HG02588 (cell line): ENCODE results near the gene CBFA2T3.

Experiments used
- ATAC-seq: cut with Tn5 transposase; IDR thresholded peaks from one replicate; pipeline ENCODE4 v1.9.1; 2021; ENCODE audit warnings: mild to moderate bottlenecking, moderate library complexity; ENCODE audit not compliant: unreplicated experiment

The CBFA2T3 gene

DNA sequence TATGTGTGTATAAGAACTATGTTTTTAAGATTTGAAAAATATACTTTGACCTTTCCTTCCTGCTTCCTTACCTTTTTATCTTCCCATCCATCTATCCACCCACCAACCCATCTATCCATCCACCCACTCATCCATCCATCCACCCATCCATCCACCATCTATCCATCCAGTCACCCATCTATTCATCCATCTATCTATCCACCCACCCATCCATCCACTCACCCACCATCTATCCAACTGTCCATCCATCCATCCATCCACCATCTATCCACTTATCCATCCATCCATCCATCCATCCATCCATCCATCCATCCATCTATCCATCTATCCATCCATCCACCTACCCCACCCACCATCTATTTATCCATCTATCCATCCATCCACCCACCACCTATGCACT, 12.4 kb downstream of the CBFA2T3 start:
- no peak for ATAC-seq

DNA sequence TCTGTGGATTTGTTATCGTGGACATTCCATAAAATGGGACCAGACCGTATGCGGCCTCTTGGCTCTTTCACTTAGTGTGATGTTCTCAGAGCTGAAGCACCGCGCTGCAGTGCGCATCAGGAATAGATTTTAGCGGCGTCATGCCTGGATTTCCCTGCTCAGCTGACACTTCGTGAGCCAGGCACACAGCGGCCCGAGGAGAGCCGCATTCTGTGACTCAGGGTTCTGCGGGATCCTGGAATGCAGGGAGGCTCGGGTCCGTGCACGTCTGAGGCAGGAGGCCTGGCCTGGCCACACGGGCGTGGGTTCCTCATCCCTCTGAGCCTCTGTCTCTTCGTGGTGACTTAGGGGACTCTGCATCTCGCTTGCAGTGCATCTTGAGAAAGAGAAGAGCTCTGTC, 13.4 kb downstream of the CBFA2T3 start:
- ATAC-seq, result no peak

DNA sequence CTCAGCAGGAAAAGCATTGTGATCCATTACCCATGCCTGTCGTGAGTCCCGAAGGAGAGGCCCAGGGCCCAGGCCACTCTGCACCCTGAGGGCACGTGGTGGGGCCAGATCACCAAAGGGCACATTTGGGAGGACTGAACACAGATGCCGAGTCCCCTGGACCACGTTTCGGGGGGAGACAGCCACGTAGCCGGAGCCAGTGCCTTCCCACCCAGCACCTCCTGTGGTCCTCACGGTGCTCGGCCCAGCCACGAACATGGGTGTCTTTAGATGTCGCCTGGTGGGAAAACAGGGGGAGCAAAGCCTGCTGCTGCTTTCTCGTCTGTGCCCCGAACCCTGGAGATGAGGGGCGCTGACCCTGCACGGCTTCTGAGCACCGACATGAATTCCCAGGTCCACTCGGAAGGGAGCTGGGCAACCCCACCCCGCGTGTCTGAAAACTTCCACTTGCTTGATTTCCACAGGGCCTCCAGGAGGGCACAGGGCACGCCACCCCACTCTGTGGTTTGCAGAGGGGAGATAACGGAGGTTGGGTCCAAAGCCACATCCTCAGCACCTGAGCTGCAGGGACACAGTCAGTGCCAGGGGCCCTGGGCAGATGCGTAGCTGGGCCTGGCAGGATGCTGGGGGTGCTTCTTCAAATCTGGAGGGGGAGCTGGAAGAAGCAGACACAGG, 14.4 kb downstream of the CBFA2T3 start:
- ATAC-seq, result no peak

DNA sequence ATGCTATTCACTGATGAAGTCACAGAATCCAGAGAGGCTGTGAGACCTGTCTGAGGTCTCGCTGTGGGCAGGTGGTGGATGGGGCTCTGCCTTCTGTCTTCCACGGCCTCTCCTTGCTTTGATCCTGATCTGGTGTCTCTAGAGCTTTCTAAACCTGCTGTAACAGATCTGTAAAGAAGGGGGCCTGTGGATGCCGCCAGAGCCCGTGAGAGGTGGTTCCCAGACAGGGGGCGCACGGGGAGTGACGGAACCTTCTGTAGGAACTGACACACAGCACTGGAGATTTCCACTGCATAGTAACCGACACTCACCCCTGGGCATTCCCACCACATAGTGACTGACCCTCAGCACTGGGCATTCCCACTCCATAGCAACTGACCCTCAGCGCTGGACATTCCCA, 16.0 kb downstream of the CBFA2T3 start:
- ATAC-seq, result no peak

DNA sequence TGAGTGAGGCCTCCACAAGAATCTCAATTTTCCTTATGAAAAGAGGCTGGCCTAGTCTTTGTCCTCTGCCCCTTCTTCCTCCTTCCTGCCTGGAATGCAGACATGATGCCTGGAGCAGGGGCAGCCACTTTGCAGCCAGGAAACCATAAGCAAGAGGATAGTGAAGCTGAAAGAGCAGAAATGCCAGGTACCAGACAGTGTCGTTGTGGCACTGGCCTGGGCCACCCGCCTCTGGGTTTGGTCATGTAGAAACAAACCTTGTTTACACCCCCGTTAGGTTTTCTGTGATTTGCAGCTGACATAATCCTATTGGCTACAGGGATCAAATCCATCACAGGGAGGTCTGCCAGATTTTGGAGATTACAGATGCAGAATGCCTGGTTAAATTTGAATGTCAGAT, 16.5 kb downstream of the CBFA2T3 start:
- no peak for ATAC-seq

DNA sequence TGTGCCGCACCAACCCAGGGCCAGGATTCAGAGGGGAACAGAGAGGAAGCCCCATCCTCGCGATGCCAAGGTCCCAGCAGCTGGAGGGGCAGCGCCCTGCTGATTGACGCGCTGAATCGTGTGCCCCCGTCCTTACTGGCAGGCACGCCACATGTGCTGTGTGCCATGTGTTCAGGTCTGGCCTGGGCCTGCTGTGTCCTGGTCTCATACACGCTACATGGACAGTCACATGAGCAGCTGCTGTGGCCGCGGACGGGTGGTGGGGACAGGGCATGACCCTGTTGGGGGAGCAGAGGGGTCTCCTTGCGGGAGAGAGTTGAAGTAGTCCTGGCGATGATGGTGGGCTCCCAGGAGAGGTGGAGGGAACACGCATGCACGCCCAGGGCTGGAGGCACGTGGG, 18.0 kb downstream of the CBFA2T3 start:
- no peak for ATAC-seq

DNA sequence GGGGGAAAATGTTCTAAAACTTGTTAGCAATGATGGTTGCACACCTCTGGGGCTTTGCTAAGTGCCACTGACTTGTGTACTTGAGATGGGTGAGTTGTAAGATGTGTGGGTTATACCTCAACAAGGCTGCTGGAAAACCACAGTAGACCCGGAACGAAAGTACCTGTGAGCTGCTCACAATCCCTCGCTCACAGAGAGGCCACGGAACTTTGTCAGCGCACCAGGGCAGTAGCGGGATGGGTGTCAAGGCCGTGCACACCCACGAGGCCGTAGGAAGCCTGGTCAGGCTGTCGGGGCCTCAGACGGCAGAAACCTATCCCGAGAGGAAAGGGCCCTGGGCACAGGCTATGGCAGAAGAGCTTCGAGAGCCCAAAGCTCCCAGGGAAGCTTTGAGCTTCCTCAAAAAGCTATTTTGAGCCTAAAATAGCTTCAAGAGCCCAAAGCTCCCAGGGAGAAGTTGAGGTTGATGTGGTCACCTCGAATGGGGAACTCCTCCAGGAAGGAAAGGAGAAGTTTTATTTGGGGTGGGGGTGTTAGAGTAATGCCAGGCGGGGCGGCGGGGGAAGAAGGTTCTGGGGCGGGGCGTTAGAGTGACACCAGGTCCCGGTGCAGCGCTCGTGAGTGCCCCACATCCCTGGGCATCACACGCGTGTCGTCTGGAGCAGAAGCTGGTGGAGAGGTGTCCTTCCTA, 19.0 kb downstream of the CBFA2T3 start:
- ATAC-seq, result no peak

DNA sequence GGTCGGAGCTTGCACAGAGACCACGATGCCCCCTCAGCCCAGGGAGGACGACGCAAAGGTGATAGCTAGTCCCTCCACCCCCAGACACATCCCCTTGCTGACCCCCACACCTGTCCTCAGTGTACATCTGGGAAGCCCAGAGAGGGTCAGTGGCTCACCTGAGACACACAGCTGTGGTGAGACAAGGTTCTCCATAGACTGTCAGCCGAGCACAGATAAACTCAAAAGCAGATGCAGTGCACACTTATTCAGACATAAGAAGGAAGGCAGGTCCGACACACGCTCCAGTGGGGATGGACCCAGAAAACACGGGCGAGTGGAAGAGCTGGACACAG, 19.6 kb downstream of the CBFA2T3 start:
- no peak for ATAC-seq

DNA sequence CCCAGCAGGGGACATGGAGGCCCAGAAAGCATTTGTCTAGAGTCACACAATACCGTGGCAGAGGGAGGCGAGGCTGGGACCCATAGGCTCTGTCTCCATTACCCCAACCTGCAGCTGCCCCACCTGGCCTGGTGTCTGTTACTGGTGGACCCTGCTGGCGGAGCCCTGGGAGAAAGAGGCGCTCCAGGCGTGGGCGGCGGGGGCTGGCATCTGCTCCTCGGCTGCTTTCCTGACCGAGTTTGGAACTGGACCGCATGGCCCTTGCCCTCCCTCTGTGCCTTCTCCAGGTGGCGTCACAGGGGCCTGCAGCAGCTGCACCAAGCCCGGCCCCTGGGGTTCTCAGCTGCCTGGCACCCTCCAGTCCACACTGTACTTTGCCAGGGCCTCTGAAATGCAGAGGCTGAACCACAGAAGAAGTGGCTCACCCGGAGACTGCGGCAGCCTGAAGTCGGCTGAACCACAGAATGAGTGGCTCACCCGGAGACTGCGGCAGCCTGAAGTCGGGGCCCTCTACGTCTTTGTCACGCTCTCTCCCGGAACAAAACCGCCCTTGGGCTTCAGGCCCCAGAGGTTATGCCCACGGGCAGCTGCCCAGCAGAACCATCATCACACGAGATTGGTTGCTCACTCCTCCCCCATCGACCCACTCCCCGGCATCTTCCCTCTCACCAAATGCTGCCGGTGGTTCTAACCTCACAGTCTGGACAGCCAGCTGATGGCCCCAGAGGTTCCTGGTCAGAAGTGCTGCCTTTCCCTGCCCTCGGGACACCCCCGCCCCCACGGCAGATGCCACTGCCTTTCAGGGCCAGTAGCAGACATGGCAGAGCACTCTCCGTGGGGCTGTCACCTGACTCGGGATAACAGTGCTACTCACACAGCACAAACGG, 20.2 kb downstream of the CBFA2T3 start:
- no peak for ATAC-seq

DNA sequence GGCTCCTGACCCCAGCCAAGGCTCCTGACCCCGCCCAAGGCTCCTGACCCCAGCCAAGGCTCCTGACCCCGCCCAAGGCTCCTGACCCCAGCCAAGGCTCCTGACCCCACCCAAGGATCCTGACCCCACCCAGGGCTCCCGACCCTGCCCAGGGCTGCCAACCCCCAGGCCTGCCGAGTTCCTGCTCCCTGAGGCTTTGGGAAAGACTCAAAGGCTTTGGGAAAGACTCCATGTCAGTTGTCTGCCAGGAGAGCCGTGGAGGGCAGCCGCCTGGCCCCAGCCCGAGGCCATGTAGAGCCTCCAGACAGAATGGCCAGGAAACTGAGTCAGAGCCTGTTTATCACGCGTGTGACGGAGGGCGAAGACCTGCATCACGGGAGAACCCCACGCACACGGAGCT, 21.1 kb downstream of the CBFA2T3 start:
- no peak for ATAC-seq

DNA sequence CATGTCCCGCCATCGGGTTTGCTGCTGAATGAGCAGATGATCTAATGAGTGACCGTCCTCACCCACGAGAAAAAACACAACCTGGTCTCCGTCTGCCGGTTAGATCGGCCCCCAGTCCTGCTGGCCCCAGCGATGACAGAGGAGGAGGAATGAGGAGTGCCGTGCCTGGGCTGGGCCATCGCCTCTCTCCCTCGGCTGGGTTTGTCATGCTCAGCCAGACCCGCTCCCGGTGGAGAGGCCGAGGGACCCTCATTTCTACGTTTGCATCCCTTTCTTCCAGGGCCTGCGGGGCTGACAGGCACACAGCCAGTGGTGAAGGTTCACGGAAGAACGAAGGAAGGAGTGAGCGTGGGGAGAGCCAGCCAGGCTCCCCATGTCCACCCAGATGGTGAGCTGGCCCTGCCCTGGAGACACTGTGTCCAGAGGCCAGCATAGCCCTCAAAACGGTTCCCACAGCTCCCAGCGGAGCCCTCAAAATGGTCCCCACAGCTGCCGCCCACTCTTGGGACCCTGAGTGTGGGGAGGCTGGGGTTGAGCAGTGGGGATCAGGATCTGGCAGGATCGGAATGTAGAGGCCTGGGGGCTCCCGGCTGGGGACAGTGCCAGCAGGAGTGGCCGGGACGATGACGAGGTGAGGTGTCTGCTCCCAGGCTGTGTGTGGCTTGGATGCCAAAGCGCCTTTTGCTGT, 23.9 kb downstream of the CBFA2T3 start:
- no peak for ATAC-seq

DNA sequence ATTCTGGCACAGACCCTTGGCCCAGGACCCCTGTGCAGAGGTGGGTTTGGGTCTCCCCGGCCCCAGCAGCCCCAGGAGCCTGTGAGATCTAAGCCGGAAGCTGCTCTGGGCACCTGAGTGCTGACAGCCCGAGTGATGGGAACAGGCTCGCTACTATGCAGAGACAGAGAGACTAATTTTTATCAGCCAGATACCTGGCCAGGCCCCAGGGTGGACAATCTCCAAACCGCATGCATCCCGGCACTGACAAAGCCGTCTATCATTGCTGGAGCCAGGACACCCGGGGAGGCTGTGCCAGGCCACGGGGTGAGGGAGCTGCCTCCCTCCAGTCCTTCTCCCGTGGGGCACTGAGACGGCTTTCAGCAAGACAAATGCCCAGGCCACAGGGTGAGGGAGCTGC, 25.0 kb downstream of the CBFA2T3 start:
- ATAC-seq, result no peak

DNA sequence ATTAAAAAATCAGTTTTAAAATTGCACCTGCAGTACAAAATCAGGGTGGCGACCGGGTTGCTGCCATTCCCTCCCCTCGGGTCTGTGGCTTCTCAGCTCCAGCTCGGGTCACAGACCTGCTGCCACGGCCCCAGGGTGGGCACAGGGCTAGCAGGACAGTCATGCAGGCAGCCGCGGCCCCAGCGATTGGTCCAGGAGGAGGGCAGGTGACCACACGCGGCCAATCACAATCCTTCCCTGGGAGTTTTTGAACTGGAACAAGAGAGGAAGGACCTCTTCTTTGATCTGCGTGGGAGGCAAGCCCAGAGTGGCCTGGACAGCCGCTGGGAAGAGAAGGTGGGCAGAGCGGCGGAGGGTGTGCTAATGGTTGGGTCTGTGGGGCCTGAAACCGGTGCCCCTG, 25.5 kb downstream of the CBFA2T3 start:
- ATAC-seq, result no peak

DNA sequence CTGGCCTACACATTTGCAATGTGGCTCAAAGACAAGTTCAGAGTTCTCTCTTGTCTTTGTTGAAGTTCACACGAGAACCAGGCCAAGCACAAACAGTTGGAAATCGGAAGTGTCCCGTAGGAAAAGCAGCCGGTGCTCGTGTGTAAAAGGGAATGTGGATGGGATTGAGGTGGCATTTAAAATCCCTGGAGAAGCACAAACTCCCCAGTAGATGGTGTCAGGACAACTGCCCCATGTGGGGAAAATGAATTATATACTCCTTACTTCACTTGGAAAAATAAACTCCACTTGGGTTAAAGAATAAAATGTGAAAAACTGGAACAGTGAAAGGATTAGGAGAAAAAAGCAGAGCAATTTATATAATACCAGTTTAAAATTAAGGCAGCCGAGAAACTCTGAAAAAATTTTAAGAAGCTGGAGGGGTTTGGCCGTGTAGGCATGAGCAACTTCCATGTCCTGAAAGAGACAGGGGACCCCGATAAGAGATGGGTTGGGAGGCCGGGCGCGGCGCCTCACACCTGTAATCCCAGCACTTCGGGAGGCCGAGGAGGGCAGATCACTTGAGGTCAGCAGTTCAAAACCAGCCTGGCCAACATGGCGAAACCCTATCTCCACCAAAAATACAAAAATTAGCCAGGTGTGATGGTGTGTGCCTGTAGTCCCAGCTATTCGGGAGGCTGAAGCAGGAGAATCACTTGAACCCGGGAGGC, 28.1 kb downstream of the CBFA2T3 start:
- ATAC-seq, result no peak

DNA sequence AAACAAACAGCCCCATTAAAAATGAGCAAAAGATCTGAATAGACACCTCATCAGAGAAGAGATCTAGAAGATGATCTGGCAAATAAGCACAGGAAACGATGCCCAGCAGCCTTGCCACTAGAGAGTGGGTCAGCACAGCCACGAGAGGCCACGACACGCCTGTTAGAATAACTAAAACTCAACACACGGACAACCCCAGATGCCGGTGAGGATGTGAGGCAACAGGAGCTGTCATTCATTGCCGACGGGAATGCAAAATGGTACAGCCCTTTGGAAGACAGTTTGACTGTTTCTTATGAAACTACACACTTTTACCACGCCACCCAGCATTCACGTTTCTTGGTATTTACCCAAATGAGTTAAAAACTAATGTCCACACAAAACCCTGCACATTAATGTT, 31.5 kb downstream of the CBFA2T3 start:
- no peak for ATAC-seq

DNA sequence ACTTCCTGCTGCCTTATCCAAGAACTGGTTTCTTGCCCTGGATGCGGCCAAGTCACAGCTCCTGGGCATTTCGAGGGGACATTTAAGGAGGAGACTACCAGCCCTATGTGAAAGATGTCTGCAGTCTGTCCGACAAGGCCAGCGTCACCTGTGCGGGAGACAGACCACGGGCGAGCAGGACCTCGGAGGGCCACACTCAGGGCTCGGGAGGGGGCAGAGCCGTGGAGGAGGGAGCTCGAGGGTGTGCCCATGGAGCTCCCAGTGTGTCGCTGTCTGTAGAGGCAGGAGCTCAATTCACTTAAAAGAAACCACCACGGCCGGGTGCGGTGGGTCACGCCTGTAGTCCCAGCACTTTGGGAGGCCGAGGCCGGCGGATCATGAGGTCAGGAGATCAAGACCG, 33.3 kb downstream of the CBFA2T3 start:
- no peak for ATAC-seq

DNA sequence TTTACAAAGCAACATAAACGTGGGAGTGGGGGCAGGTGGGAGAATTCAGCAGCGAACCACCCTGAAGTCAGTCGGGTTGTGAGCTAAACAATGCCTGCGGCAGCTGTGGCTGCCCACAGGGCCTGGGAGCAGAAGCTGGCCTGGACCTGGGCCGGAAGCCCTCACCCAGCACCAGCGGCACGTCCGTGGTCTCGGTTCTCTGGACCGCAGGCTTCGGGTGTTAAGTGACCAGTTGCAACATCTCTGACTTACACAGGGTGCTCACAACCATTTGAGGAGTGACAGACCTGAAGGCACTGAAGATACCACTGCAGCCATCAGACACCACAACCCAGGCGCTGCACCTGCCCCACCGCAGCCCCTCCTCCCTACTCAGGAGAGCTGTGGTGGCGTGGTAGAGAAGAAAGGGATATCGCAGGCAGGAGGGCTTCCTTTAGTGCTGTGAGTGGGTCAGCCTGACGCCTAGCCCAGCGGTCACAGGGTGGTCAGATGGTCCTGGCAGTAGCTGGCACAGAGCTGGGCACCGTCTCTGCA, 33.8 kb downstream of the CBFA2T3 start:
- no peak for ATAC-seq

DNA sequence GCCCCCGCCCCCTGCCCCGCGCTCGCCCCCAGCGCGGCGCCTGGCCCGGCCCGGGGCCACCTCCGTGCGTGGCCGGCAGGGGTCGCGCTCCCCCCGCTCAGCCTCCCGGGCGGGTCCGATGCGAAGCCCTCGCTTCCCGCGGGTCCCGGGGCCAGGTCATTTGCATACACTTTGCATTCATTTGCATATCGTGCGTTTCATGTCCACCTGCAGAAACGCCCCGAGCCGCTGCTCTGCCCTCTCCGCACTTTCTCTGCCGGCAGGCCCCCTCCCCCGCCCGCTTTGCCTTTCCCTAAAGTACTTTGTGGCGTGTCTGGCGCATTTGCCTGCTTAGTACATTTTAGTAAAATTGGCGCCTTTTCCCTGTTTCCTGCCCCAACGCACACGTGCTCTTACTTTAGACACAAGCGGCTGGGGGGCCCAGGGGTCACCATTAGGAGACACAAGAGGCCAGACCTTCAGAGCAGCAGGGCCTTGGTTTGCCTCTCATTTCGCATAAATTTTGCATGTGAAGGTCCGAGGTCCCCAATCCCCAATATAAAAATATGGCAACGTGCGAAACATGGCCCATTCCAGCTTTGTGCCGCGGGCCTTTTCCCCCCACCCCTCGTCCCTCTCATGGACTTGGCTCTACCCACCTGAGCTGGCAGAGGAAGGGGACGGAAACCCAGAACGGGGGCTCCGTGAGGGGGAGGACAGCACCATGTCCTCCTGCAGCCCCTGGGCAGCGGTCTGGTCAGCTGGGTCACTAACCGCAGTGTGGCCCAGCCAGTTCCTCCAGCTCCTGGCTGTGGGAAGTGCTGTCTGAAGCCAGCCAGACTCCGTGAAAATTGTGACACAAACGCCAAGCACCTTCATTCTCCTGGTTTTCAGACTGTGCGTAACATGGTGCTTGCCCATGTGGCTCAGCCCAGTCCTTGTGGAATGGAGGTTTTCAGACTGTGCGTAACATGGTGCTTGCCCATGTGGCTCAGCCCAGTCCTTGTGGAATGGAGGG, 34.8 kb downstream of the CBFA2T3 start:
- ATAC-seq, result no peak
